Muscle layer of colon (tissue), 2 donors: Measurements from ENCODE around the gene NOS3.

Experiments used
- H3K27ac ChIP-seq: one replicate; pipeline ENCODE4 v1.7.0; 2013; ENCODE audit warnings: low read depth, mild to moderate bottlenecking, low read length, moderate library complexity
- H3K27me3 ChIP-seq, 2 donors: one replicate each; pipeline ENCODE4 v1.7.0; 2013; ENCODE audit warnings: low read length in 2 of 2, mild to moderate bottlenecking in 2 of 2; ENCODE audit not compliant: insufficient read depth in 2 of 2, control insufficient read depth in 1 of 2
- H3K36me3 ChIP-seq: one replicate; pipeline ENCODE4 v1.7.0; 2013; ENCODE audit warnings: mild to moderate bottlenecking, low read length; ENCODE audit not compliant: insufficient read depth
- H3K4me1 ChIP-seq: one replicate; pipeline ENCODE4 v1.7.0; 2013; ENCODE audit warnings: mild to moderate bottlenecking, low read length; ENCODE audit not compliant: insufficient read depth
- H3K4me3 ChIP-seq, 2 donors: one replicate each; pipeline ENCODE4 v1.7.0; 2013; ENCODE audit warnings: low read length in 2 of 2, low read depth in 1 of 2, mild to moderate bottlenecking in 1 of 2, moderate library complexity in 1 of 2
- H3K9ac ChIP-seq: one replicate; pipeline ENCODE4 v1.7.0; 2013; ENCODE audit warnings: low read length
- H3K9me3 ChIP-seq: one replicate; pipeline ENCODE4 v1.7.0; 2013; ENCODE audit warnings: mild to moderate bottlenecking, low read length
- donor health status: abdominal sarcoma.
- donor health status: Adenocarcinoma of cecum.

NOS3 gene

DNA sequence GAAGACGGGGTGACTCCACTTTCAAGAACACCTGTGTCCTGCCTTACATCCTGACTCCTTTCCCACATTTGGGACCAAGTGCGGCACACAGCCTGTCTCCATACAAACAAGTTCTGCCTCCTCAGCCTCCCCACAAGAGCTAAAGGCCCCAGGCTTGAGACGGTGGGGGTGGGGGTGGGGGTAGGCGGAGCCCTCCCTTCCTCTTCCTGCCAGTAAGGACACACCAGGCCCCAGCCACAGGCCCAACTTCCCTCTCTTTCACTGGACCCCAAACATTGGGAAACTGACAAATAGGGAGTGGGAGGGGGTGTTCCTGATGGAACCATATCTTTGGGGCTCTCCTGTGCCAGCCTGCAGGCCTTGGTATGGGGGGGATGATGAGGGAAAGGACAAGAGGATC, 62.3 kb downstream of the NOS3 start:
- no peaks in the 10 kb centered on the region for H3K9me3 ChIP-seq
- no peak overlapping the region for H3K4me3 ChIP-seq
- peaks cover 10% of the 10 kb centered on the region for H3K4me1 ChIP-seq
- H3K27me3 ChIP-seq: peaks cover 0 to 6% of the 10 kb centered on the region in 2 donors
- no peak overlapping the region for H3K9ac ChIP-seq
- H3K27ac ChIP-seq: no peak overlapping the region
- H3K36me3 ChIP-seq: no peaks in the 10 kb centered on the region

GRCh38 chr7:151053751-151054150, 62.9 kb downstream of the NOS3 start:
- H3K27me3 ChIP-seq: peaks cover 0 to 6% of the 10 kb centered on the region in 2 donors
- no peaks in the 10 kb centered on the region for H3K9me3 ChIP-seq
- no peak overlapping the region for H3K27ac ChIP-seq
- peaks cover 16% of the 10 kb centered on the region for H3K4me1 ChIP-seq
- no peak overlapping the region for H3K4me3 ChIP-seq
- H3K36me3 ChIP-seq: no peaks in the 10 kb centered on the region
- no peak overlapping the region for H3K9ac ChIP-seq

- peaks cover 29% of the 10 kb centered on the region for H3K4me1 ChIP-seq
- H3K36me3 ChIP-seq: no peaks in the 10 kb centered on the region
- H3K9me3 ChIP-seq: no peaks in the 10 kb centered on the region
- H3K9ac ChIP-seq: no peak overlapping the region
- no peaks in the 10 kb centered on the region for H3K27me3 ChIP-seq
- H3K4me3 ChIP-seq: no peak overlapping the region
- H3K27ac ChIP-seq: no peak overlapping the region
Measured at GRCh38 chr7:151056283-151056665, 65.5 kb downstream of the NOS3 start.

- peak overlapping the region; percentile 17 for H3K9ac ChIP-seq
- H3K9me3 ChIP-seq: no peaks in the 10 kb centered on the region
- H3K4me1 ChIP-seq: peaks cover 35% of the 10 kb centered on the region
- no peaks in the 10 kb centered on the region for H3K27me3 ChIP-seq
- H3K4me3 ChIP-seq: peak overlapping the region; percentile 44 to 97
- peak overlapping the region; percentile 97 for H3K27ac ChIP-seq
- H3K36me3 ChIP-seq: no peaks in the 10 kb centered on the region
Measured at GRCh38 chr7:151056666-151057505, 66.1 kb downstream of the NOS3 start.

DNA sequence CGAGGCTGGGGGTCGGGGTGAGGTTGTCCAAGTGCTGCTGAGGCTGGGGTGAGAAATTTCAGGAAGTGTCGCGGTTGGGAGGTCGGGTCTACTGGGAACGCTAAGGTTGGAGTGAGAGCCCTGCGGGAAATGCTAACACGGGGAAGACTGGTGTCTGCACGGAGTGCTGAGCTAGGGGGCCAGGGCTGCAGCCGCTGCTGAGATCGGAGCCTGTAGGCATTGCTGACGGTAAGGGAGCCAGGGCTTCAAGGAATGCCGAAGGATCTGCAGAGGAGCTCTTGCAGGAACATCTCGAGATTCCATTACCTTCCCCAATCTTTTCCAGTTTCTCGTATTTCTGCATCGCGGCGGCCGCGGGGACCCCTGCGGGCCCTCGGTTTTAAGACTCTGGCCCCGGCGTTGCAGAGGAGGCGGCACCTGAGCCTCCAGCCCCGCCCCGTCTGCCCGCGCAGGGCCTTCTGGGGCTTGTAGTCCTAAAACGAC, 66.7 kb downstream of the NOS3 start, which contains the start of gene CDK5:
Gene CDK5, minus strand, starts transcription at position 392 of the 483 bp plus-strand sequence. Its CDS starts 49 bp downstream, at position 343.
- Histone ChIP-seq H3K9ac (peak within 1 kb of the TSS; percentile 88), H3K27me3 (no peaks in the 10 kb centered on the region), H3K9me3 (no peaks in the 10 kb centered on the region), H3K4me3 (peak within 1 kb of the TSS; percentile 44 to 97), H3K36me3 (no peaks in the 10 kb centered on the region), H3K4me1 (peaks cover 42% of the 10 kb centered on the region), H3K27ac (peak within 1 kb of the TSS; percentile 97)

- no peaks in the 10 kb centered on the region for H3K36me3 ChIP-seq
- peak overlapping the region; percentile 97 for H3K27ac ChIP-seq
- H3K4me1 ChIP-seq: peaks cover 44% of the 10 kb centered on the region
- H3K9ac ChIP-seq: peak overlapping the region; percentile 88
- H3K9me3 ChIP-seq: no peaks in the 10 kb centered on the region
- H3K4me3 ChIP-seq: peak overlapping the region; percentile 44 to 97
- H3K27me3 ChIP-seq: no peaks in the 10 kb centered on the region
Measured at GRCh38 chr7:151057989-151058780, 67.4 kb downstream of the NOS3 start.

DNA sequence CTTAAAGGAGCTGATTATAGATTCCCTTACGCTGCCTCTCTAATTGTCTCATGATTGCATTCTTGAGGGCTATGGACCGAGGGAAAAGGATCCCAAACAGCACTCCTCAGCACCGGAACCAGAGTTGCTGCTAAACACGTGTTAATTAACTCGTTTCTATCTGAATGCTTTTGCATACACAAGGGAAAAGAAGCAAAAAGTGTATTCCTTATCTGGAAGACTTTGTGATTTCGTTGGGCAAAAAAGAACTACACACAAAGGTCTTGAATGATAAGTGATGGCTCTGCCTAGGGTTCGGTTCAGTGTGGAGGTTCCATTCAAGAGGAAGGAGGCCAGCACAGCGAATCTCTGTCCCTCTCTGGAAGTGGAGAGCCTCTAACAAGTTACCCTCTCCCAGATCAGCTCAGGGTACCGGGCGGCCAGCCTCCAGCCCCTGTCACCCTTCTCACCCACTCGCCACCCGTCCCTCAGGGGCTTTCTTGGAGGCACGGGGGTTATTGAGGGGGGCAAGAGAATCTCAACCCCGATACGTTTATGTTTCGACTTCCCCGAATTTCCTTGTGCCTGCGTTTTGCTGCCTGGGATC, 68.1 kb downstream of the NOS3 start:
- Histone ChIP-seq H3K27ac (peak overlapping the region; percentile 97), H3K36me3 (no peaks in the 10 kb centered on the region), H3K9me3 (no peaks in the 10 kb centered on the region), H3K4me1 (peaks cover 47% of the 10 kb centered on the region), H3K4me3 (peak overlapping the region; percentile 94 to 97), H3K27me3 (no peaks in the 10 kb centered on the region), H3K9ac (peak overlapping the region; percentile 88)

- H3K36me3 ChIP-seq: peaks cover under 1% of the 10 kb centered on the region
- peak within 1 kb of the TSS; percentile 97 for H3K27ac ChIP-seq
- H3K4me1 ChIP-seq: peaks cover 47% of the 10 kb centered on the region
- no peaks in the 10 kb centered on the region for H3K27me3 ChIP-seq
- H3K4me3 ChIP-seq: peak within 1 kb of the TSS; percentile 94 to 97
- peak within 1 kb of the TSS; percentile 88 for H3K9ac ChIP-seq
- no peaks in the 10 kb centered on the region for H3K9me3 ChIP-seq
Measured at GRCh38 chr7:151059367-151060112, 68.7 kb downstream of the NOS3 start, which contains the start of gene SLC4A2. Gene SLC4A2 (plus strand): TSS chr7:151059589. CDS start chr7:151061988, 2,399 bp downstream.

DNA sequence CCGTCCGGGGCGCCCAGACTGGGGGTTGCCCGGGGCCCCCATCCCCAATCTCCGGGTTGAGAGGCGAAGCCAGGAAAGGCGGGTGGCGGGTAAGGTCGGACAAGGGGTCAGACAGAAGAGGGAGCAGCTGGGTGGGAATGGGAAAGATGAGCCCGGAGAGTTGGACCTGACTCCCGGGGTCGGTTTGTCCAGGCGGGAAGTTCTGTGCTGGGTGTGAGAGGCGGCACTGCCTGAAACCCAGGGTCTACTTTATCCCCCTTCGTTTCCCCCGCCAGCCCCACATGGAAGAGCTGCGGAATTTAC, 69.2 kb downstream of the NOS3 start:
- Histone ChIP-seq H3K27ac (peak overlapping the region; percentile 97), H3K36me3 (peaks cover 6% of the 10 kb centered on the region), H3K9ac (peak overlapping the region; percentile 60), H3K9me3 (no peaks in the 10 kb centered on the region), H3K4me3 (peak overlapping the region; percentile 94 to 97), H3K4me1 (peaks cover 47% of the 10 kb centered on the region), H3K27me3 (no peaks in the 10 kb centered on the region)

DNA sequence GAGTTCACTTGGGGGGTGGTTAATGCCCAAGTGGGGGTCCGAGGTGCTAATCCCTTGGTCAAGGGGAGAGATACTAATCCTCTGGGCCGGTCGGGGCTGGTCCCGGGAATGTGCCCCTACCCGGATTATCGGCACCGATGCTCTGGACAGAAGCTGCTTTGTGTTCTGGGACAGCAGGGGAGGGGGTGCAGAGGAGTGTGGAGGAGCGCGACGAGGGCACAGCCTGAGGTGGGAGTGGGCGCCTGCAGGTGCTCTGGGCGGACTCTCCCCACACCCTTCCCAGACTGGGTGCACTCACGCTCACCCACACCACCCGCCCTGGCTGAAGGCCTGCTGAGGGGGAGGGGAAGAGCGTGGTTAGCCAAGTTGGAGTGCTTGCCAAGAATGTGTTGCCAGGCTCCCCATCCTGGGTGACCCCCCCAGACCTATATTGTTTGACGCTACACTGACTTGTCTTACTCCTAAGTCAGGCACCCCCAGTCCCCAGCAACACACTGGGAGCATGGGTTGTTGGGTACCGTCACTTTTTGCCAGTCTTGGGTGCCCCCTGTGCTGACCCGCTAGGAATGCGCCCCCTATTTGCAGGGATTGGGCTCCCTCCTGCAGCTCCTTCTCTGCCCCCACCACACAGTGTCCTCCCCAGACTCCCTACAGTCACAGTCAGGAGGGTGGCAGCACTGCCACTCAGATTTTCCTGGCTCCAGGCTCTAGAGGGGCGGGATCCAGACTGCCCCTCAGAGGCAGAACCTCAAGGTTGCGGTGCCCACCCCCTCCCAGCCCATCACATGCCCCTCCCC, 69.8 kb downstream of the NOS3 start:
- Histone ChIP-seq H3K9me3 (no peaks in the 10 kb centered on the region), H3K27me3 (no peaks in the 10 kb centered on the region), H3K4me3 (peak overlapping the region; percentile 94 to 97), H3K27ac (peak overlapping the region; percentile 97), H3K36me3 (peaks cover 12% of the 10 kb centered on the region), H3K9ac (peak overlapping the region; percentile 60), H3K4me1 (peaks cover 47% of the 10 kb centered on the region)
